NAMALWA (cell line): ENCODE data around the gene HHATL.
"Not testable (repeated sequence)": the region's sequence is repeated elsewhere in the genome, so short reads cannot be mapped to it uniquely, and the experiment has no call there.

Experiments
- DNase-seq: peaks from one replicate; pipeline ENCODE4 v3.0.0-alpha.2; 2015; ENCODE audit warnings: low spot score

The HHATL gene

DNA sequence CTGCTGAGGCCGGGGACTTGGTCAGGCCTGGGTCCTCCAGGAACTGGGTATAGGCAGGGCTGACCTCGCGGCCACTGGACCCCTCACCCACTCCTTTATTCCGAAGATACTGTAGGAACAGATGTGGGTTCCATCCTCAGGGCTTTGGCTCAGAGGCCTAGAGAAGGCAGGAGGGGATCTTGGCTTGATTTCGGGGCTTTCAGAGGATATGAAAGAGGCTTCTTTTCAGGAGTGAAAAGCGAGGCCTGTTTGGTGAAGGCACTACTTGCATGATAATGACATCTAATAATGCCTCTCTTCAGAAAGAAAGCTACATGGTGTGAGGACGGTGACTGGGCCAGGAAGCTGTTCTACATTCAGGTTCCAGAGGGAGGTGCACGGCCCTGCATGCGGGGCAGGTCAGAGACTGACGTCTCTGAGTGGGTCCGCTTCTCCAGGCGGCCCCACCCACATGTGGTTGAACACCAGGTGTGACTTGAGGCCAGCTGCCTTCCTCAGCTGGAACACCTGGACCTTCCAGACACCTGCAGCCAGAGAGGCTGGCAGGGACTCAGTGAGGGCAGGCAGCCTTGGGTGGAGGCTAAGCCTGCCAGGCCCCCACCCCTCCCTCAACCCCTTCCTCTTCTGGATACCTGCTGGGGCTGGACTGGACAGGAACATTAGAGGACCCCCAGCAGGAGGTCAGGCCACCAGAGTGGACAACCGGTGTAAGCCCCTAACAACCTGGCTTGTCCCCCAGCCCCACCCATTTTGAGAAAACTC is 31.1 kb upstream of the HHATL start:
- DNase-seq = peak; percentile 3

- DNase-seq = no peak
Observed at GRCh38 chr3:42732829-42733459, 30.3 kb upstream of the HHATL start.

GRCh38 chr3:42732196-42732828 is 29.7 kb upstream of the HHATL start:
- DNase-seq = no peak

- DNase-seq = no peak
Observed at GRCh38 chr3:42731476-42732195, 29.0 kb upstream of the HHATL start.

- DNase-seq = no peak
Observed at GRCh38 chr3:42730706-42731420, 28.3 kb upstream of the HHATL start.

DNA sequence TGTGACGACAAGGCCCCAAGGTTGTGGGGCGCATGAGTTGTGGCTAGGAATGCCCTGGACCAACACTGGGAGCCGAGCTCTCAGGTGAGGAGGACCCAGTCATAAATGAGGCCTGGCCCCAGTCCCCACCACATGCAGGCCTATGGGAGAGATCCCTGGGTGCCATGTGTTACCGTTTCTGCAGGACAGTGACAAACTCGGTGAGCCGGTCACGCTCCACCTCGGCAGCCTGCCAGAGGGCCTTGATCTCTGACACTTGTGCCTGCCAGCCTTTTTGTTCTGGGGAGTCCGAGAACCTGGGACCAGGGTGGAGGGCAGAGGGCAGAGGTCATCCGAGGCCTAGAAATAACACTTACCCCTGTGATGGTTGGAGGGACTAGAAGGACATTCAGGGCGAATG is 27.7 kb upstream of the HHATL start:
- no peak for DNase-seq

GRCh38 chr3:42729404-42730145 is 27.0 kb upstream of the HHATL start:
- no peak for DNase-seq

DNA sequence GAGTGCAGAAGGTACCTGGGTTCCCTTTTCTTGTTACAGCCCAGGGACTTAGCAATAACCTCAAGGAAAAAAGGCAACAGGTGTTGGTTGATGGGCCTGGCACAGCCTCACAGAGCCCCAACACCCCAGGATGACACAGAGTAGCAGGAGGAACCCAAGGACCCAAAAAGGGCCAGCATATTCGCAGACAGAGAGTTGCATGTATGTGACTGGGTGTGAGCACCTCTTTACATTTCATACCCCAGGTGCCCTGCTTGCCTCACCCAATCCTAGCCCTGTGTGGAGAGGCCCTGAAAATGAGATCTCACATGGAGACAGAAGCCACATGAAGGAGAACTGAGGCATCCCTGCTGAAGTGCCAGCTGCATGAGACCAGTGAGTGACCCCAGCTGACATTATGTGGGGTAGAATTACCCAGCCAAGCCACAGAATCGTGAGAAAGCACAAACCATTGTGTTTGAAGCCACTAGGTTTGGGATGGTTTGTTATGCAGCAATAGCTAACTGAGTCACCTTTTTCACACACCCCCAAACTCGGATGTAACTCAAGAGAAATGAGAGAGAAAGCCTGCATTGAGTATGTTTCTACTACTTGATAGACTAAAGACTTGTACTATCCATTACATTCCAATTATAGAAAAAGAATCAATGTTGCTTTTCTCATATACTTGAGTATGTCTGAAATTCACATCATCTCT is 26.2 kb upstream of the HHATL start:
- no peak for DNase-seq

GRCh38 chr3:42728056-42728455 is 25.5 kb upstream of the HHATL start:
- no peak for DNase-seq

DNA sequence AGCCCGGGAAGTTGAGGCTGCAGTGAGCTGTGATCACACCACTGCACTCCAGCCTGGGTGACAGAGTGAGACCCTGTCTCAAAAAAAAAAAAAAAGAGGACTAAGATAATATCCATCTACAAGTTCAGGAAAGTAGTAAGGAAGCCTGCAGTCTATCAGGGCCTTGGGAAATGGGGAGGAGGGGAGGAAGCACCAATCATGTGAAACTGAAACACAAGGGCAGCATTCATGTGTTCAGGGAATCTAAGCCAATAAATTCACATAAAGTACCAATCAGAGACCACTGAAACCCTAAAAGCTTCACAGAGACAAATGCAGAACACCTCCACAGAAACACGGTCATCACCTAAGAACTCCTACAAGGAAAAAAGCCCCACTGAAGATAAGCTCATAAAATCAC is 22.9 kb upstream of the HHATL start:
- DNase-seq = no peak

- DNase-seq = no peak
Observed at GRCh38 chr3:42723219-42723618, 20.6 kb upstream of the HHATL start.

- not testable (repeated sequence) for DNase-seq
Observed at GRCh38 chr3:42722442-42722841, 19.8 kb upstream of the HHATL start.

GRCh38 chr3:42721690-42722089 is 19.1 kb upstream of the HHATL start:
- no peak for DNase-seq

DNA sequence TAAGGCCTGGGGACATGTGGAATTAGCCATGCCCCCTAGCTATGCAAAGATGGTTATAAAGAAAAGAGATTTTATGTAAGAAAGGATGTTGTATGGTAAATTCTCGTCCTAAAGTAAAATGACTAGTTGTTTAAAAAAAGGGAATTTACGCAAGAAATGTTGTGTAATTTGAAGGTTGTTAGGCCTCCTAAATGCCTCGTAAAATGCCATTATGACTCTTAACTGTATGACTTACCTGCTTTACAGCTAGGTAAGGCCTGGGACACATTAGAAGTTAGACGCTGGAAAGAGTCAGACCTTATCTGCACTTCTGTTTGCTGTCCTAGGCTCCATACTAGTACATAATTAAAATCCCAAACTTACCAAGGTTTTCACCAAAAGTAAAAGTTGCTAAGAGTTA is 17.5 kb upstream of the HHATL start:
- DNase-seq = no peak

DNA sequence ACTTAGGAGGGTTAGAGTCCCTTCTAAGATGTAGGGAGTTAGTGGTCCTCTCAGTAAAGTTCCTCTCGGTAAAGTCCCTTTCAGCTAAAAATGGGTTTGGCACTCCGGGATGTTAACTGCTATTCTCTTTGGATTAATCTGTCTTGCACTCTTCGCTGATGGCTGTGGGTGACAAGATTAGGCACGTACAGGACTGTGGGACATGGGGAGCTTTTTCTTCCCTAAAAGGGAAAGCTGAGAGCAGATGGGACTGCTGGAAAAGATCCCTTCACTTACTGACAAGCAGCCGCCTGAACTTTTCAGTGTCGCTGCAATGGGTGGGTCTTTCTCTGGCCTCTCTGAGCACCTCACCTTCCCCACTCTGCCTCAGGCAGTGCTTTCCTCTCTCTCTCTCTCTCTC is 16.4 kb upstream of the HHATL start:
- DNase-seq = no peak

DNA sequence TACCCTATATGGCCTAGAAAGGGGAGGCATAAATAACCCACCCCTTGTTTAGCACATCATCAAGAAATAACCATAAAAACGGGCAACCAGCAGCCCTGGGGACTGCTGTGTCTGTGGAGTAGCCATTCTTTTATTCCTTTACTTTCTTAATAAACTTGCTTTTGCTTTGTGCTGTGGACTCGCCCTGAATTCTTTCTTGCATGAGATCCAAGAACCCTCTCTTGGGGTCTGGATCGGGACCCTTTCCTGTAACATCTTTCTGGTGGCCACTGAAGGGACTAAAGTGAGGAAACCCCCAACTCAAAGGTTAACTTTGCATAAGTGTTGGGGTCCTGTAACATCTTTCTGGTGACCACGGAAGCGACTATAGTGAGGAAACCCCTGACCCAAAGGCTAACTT is 15.7 kb upstream of the HHATL start:
- no peak for DNase-seq

- DNase-seq = no peak
Observed at GRCh38 chr3:42717306-42717705, 14.7 kb upstream of the HHATL start.

DNA sequence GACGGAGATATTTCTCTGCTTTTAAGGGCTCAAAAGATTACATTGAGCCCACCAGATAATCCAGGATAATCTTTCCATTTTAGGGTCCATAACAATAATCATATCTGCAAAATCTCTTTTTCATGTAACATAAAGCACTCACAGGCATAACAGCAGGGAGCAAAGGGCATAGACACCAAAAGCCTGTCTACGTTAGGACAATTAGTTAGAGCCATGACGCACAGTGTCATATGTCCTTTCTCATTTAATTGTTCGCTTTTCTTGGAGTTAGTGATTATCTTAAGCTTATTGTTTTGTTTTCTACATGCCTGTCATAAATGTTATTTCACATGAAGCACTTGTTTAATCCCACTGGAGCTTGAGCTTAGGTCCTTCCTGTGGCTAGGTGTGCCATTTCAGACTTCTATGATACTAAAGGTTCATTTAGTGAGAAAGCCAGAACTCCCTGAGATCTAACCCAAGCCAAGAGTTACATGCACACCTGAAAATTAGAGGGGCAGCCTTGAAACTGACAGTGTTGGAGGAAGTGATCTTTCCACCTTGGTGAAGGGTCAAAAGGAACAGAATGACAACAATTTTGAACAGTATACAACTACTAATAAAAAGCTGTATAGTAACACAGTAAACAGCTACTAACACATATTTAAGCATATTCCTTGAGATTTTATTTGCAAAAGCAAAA is 11.7 kb upstream of the HHATL start:
- DNase-seq = no peak

DNA sequence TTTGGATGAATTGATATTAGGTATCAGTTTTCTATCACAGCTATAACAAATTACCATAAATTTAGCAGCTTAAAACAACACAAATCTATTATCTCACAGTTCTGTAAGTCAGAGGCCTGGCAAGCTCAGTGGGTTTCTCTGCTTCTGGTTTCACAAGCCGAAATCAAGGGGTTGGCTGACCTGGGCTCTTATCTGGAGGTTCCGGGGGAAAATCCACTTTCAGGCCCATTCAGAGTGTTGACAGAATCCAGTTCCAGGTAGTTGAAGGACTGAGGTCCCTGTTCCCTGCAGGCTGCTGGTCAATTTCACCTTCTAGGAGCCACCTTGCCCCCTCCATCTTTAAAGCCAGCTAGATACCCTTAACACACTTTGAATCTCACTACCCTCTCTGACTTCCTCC is 11.1 kb upstream of the HHATL start:
- no peak for DNase-seq

- DNase-seq = no peak
Observed at GRCh38 chr3:42712688-42713372, 10.2 kb upstream of the HHATL start.
